Measurements from ENCODE around the gene SRCAP. TPM values are rescaled to one million over a fixed set of nuclear protein-coding genes. Genes with fewer than 3 reads are reported as not detected.

SRCAP gene
- total RNA-seq, 1 donor from 2014 or later: 93.9 TPM

DNA sequence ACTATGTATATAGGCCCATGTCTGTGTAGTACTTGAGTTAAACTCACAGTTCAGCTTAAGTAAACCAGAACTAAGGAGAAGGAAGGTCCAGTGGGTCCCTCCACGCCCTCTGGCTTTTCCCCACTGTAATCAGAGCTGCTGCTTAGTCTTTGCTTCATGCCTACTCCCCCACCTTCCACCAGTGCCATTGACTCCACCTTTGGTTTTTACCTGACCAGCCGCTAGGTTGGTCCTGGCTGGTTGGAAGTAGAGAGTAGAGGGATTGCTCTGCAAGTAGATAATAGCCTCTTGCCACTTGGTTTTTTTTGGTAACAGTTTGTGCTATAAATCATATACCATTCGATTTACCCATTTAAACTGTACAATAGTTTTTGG lies 26.4 kb downstream of the SRCAP start:
- intact Hi-C loops (cut with micrococcal nuclease): no loop called here

DNA sequence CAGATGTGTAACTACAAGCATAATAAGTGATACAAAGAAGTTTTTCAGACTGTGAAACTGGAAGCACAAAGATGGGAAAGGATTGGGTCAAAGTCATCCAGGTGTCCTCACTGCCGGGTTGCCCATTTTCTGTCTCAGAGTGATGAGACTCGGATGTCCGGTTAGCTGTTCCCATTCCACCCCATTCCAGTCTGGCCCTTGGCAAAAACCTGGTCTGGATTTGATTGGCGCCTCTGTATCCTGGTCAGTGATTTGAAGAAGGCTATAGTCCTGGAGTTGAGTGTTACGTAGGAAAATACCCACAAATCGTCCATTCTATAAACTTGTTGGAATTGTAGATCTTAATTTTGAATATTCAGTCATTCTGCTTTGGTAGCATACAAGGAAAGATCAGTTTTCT lies 29.4 kb downstream of the SRCAP start:
- intact Hi-C loops (cut with micrococcal nuclease): no loop called here

DNA sequence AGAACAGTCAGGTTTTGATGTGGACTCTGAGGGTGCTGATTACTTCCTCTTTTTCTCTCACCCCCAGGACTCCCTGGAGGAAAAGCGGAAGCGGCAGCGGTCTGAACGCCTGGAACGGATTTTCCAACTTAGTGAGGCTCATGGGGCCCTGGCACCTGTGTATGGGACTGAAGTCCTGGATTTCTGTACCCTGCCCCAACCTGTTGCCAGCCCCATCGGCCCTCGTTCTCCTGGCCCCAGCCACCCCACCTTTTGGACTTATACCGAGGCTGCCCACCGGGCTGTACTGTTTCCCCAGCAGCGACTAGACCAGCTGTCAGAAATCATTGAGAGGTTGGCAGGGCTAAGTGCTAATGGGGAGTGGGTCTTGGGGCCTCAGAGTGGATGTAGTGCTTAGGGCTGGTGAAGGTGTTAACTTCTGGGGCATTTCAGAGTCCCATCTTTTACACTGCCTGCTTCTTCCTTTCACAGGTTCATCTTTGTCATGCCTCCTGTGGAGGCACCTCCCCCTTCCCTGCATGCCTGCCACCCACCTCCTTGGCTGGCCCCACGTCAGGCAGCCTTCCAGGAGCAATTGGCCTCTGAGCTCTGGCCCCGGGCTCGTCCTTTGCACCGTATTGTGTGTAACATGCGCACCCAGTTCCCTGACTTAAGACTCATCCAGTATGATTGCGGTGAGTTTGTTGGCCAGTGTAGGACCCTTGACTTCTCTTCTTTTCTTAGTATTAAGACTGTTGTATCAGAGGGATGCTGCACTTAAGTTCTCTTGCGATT lies 30.1 kb downstream of the SRCAP start:
- intact Hi-C loops (cut with micrococcal nuclease): no loop called here

DNA sequence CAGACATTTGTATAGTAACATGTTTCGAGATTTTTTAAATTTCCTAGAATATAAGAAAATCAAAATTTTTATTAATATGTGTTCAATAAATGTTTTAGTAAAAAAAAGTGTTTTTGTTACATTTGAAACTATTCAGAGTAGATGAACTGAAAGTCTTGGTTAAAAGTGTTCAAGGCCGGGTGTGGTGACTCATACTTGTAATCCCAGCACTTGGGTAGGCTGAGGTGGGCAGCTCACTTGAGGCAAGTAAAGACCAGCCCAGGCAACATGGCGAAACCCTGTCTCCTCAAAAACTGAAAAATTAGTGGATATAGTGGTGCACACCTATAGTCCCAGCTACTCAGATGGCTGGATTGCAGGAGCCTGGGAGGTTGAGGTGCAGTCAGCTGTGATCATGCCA lies 32.4 kb downstream of the SRCAP start:
- intact Hi-C loops (cut with micrococcal nuclease): no loop called here

DNA sequence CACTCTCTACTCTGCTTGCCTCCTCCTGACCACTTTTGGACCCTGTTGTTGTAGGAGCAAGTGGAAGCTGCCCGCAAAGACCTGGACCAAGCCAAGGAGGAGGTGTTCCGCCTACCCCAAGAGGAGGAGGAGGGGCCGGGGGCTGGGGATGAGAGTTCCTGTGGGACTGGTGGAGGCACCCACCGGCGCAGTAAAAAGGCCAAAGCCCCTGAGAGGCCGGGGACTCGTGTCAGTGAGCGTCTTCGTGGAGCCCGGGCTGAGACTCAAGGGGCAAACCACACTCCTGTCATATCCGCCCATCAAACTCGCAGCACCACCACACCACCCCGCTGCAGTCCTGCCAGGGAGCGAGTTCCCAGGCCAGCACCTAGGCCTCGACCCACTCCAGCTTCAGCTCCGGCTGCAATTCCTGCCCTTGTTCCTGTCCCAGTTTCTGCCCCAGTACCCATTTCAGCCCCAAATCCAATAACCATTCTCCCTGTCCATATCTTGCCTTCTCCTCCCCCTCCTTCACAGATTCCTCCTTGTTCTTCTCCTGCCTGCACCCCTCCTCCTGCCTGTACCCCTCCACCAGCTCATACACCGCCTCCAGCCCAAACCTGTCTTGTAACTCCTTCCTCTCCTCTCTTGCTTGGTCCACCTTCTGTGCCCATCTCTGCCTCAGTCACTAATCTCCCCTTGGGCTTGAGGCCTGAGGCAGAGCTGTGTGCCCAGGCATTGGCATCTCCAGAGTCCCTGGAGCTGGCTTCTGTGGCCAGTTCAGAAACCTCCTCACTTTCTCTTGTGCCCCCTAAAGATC lies 38.2 kb downstream of the SRCAP start:
- intact Hi-C loops (cut with micrococcal nuclease): loop anchor here (5.0 kb wide), 1 partner anchor 535 kb away; no protein-coding TSS in a partner anchor

DNA sequence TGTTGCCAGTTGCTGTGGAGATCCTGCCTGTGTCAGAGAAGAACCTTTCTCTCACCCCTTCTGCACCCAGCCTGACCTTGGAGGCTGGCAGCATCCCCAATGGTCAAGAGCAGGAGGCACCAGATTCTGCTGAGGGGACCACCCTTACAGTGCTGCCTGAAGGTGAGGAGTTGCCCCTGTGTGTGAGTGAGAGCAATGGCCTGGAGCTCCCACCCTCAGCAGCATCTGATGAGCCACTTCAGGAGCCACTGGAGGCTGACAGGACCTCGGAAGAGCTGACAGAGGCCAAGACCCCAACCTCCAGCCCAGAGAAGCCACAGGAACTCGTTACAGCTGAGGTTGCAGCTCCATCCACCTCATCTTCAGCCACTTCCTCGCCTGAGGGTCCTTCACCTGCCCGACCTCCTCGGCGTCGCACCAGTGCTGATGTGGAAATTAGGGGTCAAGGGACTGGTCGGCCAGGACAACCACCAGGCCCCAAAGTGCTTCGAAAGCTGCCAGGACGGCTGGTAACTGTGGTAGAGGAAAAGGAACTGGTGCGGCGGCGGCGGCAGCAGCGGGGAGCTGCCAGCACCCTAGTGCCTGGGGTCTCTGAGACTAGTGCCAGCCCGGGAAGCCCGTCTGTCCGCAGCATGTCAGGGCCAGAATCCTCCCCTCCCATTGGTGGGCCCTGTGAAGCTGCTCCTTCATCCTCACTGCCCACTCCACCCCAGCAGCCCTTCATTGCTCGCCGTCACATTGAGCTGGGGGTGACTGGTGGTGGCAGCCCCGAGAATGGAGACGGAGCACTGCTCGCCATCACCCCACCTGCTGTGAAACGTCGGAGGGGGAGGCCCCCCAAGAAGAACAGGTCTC lies 39.0 kb downstream of the SRCAP start:
- intact Hi-C loops (cut with micrococcal nuclease): loop anchor here (5.0 kb wide), 1 partner anchor 534 kb away; no protein-coding TSS in a partner anchor

DNA sequence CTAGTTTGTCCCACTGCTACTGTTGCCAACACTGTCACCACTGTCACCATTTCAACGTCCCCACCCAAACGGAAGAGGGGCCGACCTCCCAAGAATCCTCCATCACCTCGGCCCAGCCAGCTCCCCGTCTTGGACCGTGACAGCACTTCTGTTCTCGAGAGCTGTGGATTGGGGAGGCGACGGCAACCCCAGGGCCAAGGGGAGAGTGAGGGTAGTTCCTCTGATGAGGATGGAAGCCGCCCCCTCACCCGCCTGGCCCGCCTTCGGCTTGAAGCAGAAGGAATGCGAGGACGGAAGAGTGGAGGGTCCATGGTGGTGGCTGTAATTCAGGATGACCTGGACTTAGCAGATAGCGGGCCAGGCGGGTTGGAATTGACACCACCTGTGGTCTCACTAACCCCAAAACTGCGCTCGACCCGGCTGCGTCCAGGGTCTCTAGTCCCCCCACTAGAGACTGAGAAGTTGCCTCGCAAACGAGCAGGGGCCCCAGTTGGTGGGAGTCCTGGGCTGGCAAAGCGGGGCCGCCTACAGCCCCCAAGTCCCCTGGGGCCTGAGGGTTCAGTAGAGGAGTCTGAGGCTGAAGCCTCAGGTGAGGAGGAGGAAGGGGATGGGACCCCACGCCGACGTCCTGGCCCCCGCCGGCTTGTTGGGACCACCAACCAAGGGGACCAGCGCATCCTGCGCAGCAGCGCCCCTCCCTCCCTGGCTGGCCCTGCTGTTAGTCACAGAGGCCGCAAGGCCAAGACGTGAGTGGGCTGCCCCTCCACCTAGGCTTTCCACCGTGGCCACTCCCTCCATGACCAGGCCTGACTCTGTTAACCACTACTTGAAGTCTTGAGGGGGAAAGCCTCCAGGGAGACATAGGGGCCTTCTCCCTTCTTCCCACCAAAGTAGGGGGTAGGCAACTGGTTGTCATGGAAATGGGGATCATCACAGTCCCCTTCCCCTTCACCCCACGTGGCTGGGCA lies 40.3 kb downstream of the SRCAP start:
- intact Hi-C loops (cut with micrococcal nuclease): loop anchor here (5.0 kb wide), 1 partner anchor 533 kb away; no protein-coding TSS in a partner anchor

DNA sequence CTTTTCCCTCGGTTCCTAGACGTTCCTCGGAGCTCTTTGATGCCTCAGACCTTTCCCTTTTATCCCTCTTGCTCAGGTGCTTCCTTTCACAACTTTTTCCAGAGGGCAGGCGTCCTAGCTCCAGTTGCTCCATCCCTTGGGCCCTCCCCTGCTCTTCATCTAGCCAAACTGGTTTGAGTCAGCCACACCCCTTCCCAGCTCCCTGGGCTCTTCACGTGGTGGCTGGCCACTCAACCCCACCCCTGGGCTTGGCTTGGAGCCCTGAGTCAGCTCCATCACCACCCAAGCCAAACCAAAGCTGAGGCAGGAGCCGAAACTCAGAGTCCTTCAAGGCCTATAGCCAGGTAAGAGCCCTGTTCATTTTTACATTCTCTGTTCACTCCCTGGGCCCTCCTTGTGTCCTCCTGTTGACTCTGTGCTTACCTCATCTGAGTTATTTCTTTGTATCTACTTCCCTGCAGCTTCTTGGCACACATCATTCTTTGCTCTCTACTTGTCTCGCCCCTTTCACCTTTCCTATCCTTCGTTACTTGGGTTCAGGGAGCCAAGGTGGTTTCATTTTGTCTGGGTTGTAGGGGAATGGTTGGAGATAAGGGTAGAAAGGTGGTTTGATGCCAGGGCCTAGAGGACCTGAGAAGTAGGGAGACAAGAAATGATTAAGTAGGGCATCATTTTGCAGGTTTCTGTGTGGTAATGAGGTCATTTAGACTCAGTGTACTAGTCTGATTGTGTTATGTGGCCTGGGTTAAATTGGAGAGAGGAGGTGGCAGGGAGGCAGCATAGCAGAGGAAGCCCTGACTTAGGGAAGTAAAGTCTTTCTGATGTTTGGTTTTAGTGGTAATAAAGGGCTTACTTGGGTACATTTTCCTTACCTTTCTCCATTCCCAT lies 41.6 kb downstream of the SRCAP start:
- intact Hi-C loops (cut with micrococcal nuclease): no loop called here

DNA sequence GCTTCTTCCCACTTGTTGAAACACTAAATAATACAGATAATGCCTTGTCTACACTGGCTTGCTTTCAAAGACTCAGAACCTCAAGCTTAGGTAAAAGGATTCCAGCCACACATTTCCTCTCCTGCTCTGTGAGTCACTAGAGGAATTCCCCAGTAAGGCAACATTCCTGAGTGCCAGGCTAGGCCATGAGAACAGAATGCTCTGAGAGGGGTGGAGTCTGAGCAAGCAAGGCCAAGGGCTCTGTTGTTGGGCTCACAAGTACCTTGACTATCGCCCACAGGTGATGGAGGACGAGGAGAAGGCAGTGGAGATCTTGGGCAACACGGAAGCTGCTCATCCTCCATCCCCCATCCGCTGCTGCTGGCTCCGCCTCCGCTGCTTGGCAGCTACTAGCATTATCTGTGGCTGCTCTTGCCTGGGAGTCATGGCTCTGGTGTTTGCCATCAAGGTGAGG lies 42.5 kb downstream of the SRCAP start:
- intact Hi-C loops (cut with micrococcal nuclease): no loop called here

DNA sequence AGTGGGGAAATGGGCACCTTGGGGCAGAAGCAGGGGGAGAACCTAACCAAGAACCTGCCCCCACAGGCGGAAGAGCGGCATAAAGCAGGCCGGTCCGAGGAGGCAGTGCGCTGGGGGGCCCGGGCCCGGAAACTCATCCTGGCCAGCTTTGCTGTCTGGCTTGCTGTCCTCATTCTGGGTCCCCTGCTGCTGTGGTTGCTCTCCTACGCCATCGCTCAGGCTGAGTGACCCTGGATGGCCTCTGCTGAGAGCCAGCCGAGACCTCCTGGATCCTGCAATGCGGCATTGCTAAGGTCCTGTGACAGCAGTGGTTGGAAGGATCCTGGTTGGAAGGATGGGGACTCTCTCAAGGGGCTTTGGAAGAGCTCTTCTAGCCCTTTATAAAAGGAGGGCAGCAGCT lies 44.7 kb downstream of the SRCAP start:
- intact Hi-C loops (cut with micrococcal nuclease): no loop called here

DNA sequence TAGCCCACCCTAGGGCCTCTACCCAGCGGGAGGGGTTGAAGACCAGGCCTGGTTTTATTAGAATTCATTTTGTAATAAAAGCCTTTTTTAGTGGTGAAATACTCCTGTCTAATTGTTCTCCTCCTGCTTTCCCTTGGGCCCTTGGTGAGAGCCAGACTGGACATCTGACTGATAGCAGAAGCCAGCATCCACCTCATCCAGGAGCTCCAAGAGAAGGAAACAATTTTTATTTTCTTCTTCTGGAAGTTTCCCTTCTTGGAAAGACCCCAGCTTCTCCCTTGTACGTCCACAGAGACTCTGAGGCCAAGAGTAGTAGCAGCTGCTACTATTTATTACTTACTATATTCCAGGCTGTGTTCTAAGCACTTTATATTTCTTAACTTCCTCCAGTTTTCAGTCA lies 45.2 kb downstream of the SRCAP start:
- intact Hi-C loops (cut with micrococcal nuclease): no loop called here

DNA sequence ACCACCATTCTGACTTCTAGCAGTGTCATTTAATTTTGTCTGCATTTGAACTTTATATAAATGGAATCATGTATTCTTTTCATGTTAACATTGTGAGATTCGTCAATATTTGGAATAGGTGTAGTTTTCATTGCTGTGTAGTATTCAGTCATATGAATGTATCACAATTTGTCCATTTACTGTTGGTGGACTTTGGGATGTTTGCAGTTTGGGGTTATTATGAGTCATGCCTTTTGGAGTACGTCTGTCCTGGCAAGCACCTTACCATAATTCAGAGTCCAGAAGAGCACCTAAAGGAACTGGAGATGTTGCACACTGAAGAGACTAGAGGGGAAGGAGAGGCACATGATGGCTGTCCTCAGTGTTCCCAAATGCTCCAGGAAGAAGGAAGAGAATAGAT lies 46.1 kb downstream of the SRCAP start:
- intact Hi-C loops (cut with micrococcal nuclease): no loop called here

DNA sequence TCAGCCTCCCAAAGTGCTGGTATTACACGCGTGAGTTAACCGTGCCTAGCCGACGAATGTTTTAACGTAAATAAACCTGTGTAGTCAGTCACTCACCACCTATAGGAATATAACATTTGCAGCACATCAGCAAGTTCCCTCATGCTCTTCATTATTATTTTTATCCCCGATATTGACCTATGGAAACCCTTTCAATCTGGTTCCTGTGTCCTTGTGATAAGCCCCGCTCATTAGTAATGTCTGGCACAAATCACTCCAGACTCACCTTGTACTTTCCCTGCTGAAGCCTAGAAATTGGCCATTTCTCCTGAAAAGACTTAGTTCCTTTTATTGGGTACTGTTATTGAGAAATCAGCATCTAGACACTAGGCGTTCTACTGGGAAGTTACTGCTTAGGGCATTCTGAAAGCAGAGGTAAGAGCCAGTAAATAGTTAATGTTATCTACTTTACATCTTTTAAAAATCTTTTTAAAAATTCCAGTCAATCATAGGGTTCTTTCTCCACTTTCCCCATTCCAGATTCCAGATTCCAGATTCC lies 47.7 kb downstream of the SRCAP start:
- intact Hi-C loops (cut with micrococcal nuclease): no loop called here

DNA sequence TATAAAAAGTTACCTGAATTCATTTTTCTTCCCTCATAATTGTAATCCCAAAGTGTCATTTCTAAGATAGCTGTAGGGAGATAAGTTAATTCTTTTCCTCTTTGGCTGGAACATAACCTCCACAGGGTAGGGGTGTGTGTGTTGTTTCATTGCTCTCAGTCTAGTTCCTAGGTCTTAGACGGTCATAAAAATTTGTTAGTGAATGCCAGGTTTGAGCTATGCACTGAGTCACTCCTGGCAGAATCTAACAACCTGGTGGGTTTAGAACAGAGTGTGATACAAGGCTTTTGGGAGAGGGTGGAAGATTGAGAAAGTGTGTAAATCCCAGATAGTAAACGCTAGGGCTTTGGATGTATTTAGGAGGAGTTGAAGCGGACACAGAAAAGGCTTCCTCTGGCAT lies 48.4 kb downstream of the SRCAP start:
- intact Hi-C loops (cut with micrococcal nuclease): no loop called here

DNA sequence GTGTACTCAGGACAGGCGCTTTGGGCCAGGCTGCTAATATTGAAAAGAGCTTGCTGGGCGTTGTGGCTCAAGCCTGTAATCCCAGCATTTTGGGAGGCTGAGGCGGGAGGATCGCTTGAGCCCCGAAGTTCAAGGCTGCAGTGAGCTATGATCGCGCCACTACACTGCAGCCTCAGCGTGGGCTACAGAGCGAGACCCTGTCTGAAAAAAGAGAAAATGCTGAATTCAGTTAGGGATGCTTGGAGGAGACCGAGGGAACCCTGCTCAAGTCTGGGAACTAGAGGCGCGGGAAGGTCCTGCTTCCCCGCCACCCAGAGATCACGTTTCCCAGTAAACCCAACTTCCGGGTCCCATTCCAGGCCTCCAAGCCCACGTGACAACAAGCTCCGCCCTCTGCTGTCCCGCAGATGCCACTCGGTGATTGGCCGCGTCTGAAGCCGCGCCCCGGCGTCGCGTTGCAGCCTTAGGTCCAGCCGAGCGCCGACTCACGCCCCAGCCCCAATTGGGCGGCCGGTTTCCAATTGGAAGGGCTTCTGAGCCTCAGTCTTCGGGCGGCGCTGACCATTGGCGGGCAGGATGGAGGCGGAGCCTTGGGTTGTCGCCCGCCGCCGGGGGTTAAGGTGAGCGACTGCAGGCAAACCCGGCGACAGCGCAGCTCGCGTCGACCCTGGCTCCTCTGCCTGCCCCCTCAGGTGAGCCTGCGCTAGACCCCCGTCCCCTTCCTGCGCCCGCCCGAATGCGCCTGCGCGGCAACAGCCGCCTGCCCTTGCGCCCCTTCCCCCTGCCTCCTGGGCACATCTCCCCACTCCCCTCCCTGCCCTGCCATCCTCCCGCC lies 49.0 kb downstream of the SRCAP start, which contains the start of gene PHKG2:
Gene PHKG2, plus strand, starts transcription at position 627 of the 835 bp plus-strand sequence. CDS start 396 bp downstream, outside the sequence.
- intact Hi-C loops (cut with micrococcal nuclease): loop anchor here (1.0 kb wide), 8 partner anchors 14 to 214 kb away; partner anchors contain the start of genes CFAP119, FBRS, RNF40 and ZNF747

DNA sequence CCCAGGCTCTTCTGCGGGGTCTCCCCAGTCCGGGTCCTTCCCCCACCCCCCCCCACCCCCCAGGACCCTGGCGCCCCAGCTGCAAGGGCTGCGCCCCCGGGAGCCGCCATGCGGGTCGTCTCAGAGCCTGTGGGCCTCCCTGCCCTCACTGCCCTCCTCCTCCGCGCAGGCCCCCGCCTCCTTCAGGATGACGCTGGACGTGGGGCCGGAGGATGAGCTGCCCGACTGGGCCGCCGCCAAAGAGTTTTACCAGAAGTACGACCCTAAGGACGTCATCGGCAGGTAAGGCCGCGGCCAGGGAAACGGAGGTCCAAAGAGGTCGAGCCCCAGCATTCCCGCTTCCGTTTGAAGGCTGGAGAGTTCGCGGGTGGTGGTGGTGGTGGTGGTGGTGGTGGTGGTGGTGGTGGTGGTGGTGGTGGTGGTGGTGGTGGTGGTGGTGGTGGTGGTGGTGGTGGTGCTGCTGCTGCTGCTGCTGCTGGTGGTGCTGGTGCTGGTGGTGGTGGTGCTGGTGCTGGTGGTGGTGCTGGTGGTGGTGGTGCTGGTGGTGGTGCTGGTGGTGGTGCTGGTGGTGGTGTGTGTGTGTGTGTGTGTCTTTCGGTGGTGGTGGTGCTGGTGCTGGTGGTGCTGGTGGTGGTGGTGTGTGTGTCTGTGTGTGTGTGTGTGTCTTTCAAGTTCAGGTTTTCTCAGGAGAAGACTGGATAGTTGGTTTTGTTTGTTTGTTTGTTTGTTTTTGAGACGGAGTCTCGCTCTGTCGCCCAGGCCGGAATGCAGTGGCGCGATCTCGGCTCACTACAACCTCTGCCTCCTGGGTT lies 49.9 kb downstream of the SRCAP start:
- intact Hi-C loops (cut with micrococcal nuclease): loop anchor here (1.0 kb wide), 8 partner anchors 13 to 215 kb away; partner anchors contain the start of genes CFAP119, FBRS, RNF40 and ZNF747

DNA sequence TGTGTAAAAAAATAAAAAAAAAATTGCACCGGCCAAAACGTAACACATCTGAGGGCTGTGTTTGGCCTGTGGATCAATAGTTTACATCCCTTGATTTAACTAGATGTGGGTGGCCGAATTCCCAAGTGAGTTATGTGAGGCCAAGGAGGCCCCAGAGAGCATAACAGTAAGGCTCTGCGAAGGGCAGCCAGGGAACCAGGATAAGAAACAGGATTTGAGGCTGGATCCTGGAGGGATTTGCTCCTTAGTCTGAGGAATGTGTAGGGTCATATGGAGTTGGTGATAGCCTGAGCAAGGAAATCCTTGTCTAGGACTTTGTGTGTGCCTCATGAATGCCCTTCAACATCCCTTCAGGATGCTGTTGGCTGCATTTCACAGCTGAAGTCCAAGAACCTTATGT lies 51.2 kb downstream of the SRCAP start:
- intact Hi-C loops (cut with micrococcal nuclease): no loop called here

Measured in T-helper 1 cell treated with Interleukin-12 subunit alpha and Interleukin-12 subunit beta and Interleukin-4 antibody, amounts not matched to agents 30 ng/mL and 1 ng/mL, for 36 hours (primary cell).